Measurements from ENCODE around the gene MOCOS. TPM values are rescaled to one million over a fixed set of nuclear protein-coding genes. Genes with fewer than 3 reads are reported as not detected.

The MOCOS gene
- total RNA-seq, 3 donors from 2014 or later, result 3.3 to 4.7 (median 4.4) TPM

DNA sequence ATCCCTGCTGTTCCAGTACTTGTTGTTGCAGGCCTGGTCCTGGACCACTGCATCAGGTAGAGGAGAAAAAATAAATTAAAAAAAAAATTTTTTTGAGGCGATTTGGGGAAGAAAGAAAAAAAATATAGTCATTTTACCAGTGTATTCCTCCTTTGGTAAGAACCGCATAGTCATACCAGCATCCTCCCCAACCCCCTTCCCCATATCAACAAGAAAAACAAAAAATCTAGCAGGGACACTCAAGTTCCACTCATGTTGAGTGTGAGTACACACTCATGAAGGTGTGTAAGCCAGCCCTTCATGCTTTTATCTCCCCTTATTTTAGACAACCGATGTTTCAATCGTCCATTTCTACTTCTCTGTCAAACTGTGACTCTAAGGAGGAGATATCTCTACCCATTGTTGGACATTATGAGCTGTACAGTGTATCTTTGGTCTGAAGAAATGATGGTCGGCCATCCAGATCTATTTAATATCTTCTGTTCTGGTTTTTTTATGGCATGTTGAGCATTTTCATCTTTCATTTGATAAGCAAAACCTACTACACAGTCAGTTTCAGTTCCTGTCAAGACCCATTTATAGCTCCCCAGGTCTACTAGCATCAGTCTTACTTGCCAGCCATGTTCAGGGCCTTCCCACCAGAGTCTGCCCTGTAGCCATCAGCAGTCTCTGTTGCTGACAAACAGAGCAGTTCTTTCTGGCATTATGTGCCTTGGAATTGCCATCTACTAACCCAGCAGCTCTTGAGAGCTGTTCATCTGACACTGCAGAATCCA lies 37.6 kb upstream of the MOCOS start:
- Histone ChIP-seq H3K9me3 (no peaks in the 10 kb centered on the region), H3K36me3 (ENCODE audit: low read depth) (no peaks in the 10 kb centered on the region), H3K4me3 (no peak overlapping the region), H3K4me1 (ENCODE audit: low read depth) (no peaks in the 10 kb centered on the region)
- peak; percentile 50 for ATAC-seq
- no peak for TF ChIP-seq CTCF (IDR thresholded peaks at IDR 0.05)
- DNase-seq, result no peak
- intact Hi-C loops (cut with DNase I, micrococcal nuclease), result no loop called here

GRCh38 chr18:36152781-36153180 lies 34.5 kb upstream of the MOCOS start:
- intact Hi-C loops (cut with DNase I, micrococcal nuclease), result no loop called here
- no peaks in the 10 kb centered on the region for H3K36me3 ChIP-seq (ENCODE audit: low read depth)
- no peaks in the 10 kb centered on the region for H3K9me3 ChIP-seq
- no peak for TF ChIP-seq CTCF (IDR thresholded peaks at IDR 0.05)
- H3K4me1 ChIP-seq (ENCODE audit: low read depth), result no peaks in the 10 kb centered on the region
- DNase-seq (no peak), ATAC-seq (no peak)
- H3K4me3 ChIP-seq, result no peak overlapping the region

DNA sequence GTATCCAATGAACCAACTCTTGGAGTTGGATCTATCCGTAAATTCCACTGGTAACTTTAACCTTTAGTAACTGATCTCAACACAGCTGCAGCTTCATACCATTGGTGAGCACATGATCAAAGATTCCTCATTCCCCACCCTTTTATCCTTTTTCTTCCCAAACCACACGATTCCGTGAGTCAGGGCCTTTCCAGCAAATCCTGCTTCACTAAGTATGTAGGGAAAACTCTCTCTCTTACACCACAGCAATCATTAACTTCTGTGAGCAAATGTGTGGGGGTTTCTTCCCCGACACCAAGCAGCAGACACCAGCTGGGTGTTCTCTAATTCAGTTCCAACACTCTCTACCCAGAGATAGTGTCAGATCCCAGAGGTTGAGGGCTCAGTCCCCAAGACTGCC lies 34.1 kb upstream of the MOCOS start:
- DNase-seq (no peak), ATAC-seq (peak; percentile 12)
- Histone ChIP-seq H3K9me3 (no peaks in the 10 kb centered on the region), H3K4me3 (no peak overlapping the region), H3K4me1 (ENCODE audit: low read depth) (no peaks in the 10 kb centered on the region), H3K36me3 (ENCODE audit: low read depth) (no peaks in the 10 kb centered on the region)
- intact Hi-C loops (cut with DNase I, micrococcal nuclease), result no loop called here
- TF ChIP-seq CTCF (IDR thresholded peaks at IDR 0.05), result no peak

GRCh38 chr18:36153771-36154170 lies 33.5 kb upstream of the MOCOS start:
- Histone ChIP-seq H3K4me3 (no peak overlapping the region), H3K9me3 (no peaks in the 10 kb centered on the region), H3K4me1 (ENCODE audit: low read depth) (no peaks in the 10 kb centered on the region), H3K36me3 (ENCODE audit: low read depth) (no peaks in the 10 kb centered on the region)
- no peak for TF ChIP-seq CTCF (IDR thresholded peaks at IDR 0.05)
- ATAC-seq, result no peak
- intact Hi-C loops (cut with DNase I, micrococcal nuclease), result no loop called here
- no peak for DNase-seq

DNA sequence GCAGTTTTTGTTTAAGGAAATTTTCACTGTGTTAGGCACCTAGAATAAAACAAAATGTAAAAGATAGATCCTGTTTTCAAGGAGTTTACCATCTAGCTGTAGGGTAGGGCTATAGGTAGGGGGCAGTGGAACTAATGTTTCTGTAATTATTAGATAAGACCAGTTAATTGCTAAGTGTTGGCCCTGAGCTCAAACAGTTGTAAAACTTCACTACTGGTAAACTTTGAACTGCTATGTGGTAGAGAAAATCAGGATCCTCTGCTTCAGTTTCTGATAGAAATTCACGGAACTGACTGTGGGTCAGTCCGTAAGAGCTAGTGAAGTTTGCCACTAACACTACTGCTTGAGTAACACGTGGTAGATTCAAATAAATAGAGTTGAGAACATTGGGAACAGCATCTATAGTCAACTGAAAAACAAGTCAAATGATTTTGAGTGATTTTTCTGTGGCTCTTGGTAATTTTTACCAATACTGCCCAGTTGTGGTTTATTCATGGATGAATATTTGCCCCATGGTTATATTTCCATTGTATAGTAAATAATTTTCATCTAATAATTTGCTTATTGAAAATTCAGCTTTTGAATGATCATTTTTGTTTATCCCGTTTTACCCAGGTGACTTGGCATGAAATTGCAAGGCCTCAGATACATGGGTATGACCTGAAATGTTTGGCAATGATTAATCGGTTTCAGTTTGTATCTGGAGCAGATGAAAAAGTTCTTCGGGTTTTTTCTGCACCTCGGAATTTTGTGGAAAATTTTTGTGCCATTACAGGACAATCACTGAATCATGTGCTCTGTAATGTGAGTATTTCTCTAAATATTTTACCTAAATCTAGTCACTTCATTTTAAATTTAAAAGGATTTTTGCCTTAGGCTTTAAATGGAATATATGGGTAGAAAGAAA lies 31.2 kb upstream of the MOCOS start:
- DNase-seq, result no peak
- no peak overlapping the region for H3K4me3 ChIP-seq
- no peak for ATAC-seq
- no peaks in the 10 kb centered on the region for H3K9me3 ChIP-seq
- H3K36me3 ChIP-seq (ENCODE audit: low read depth), result peaks cover 8% of the 10 kb centered on the region
- intact Hi-C loops (cut with DNase I, micrococcal nuclease), result no loop called here
- H3K4me1 ChIP-seq (ENCODE audit: low read depth), result no peaks in the 10 kb centered on the region
- TF ChIP-seq CTCF (IDR thresholded peaks at IDR 0.05), result no peak
